Vagina (tissue), 2 donors: Measurements from ENCODE around the gene ITGB7.

Experiments used
- POLR2A ChIP-seq, 2 donors: fragments of 450-650 bp; IDR thresholded peaks; one replicate each; pipeline ENCODE4 v1.6.1; 2017; ENCODE audit warnings: antibody characterized with exemption in 2 of 2, mild to moderate bottlenecking in 2 of 2, moderate library complexity in 2 of 2
- POLR2AphosphoS5 ChIP-seq, 2 donors: sonication (generic); formaldehyde crosslinking; IDR thresholded peaks; one replicate each; pipeline ENCODE4 v1.9.0; 2017; ENCODE audit warnings: antibody characterized with exemption in 2 of 2, mild to moderate bottlenecking in 2 of 2, low read depth in 1 of 2; ENCODE audit not compliant: insufficient read depth in 1 of 2
- TF ChIP-seq, protein P1 (sequence below), 3 experiments: fragments of 450-650 bp in 2 of 3; fragments of 200-600 bp in 1 of 3; sonication (generic) in 1 of 3; IDR thresholded peaks; one replicate each; pipeline ENCODE4 v1.5.1; 2017 to 2019; ENCODE audit warnings: antibody characterized with exemption in 3 of 3, mild to moderate bottlenecking in 2 of 3, moderate library complexity in 2 of 3

DNA sequence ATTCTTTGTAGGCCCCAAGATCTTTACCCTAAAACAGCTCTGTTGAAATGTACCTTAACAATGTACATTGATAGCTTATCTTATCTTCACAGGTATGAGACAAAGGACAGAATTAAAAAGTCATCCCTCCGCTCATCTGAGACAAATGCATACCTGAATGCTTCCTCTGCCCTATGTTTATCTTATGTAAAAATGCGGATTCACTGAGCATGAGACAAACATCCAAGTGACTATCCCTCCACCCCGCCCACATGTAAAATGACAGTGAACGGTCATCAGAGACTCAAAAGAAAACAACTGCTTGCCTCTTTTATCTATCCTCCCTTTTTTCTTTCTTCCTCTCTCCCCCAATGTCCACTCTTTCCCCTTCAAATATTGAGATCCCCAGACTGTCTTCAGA, 63.7 kb downstream of the ITGB7 start:
- TF ChIP-seq, protein P1, sequence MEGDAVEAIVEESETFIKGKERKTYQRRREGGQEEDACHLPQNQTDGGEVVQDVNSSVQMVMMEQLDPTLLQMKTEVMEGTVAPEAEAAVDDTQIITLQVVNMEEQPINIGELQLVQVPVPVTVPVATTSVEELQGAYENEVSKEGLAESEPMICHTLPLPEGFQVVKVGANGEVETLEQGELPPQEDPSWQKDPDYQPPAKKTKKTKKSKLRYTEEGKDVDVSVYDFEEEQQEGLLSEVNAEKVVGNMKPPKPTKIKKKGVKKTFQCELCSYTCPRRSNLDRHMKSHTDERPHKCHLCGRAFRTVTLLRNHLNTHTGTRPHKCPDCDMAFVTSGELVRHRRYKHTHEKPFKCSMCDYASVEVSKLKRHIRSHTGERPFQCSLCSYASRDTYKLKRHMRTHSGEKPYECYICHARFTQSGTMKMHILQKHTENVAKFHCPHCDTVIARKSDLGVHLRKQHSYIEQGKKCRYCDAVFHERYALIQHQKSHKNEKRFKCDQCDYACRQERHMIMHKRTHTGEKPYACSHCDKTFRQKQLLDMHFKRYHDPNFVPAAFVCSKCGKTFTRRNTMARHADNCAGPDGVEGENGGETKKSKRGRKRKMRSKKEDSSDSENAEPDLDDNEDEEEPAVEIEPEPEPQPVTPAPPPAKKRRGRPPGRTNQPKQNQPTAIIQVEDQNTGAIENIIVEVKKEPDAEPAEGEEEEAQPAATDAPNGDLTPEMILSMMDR (IDR thresholded peaks at IDR 0.05): no peak
- no peak for TF ChIP-seq POLR2A (IDR thresholded peaks at IDR 0.05)
- no peak for TF ChIP-seq POLR2AphosphoS5 (IDR thresholded peaks at IDR 0.05; ENCODE audit: insufficient read depth in 1 of 2, low read depth in 1 of 2)
